GM21576 (cell line): ENCODE measurements around the gene PADI2.

ENCODE experiments used
- ATAC-seq: cut with Tn5 transposase; IDR thresholded peaks from one replicate; pipeline ENCODE4 v1.9.1; 2021; ENCODE audit warnings: mild to moderate bottlenecking, moderate library complexity; ENCODE audit not compliant: unreplicated experiment

Gene PADI2

DNA sequence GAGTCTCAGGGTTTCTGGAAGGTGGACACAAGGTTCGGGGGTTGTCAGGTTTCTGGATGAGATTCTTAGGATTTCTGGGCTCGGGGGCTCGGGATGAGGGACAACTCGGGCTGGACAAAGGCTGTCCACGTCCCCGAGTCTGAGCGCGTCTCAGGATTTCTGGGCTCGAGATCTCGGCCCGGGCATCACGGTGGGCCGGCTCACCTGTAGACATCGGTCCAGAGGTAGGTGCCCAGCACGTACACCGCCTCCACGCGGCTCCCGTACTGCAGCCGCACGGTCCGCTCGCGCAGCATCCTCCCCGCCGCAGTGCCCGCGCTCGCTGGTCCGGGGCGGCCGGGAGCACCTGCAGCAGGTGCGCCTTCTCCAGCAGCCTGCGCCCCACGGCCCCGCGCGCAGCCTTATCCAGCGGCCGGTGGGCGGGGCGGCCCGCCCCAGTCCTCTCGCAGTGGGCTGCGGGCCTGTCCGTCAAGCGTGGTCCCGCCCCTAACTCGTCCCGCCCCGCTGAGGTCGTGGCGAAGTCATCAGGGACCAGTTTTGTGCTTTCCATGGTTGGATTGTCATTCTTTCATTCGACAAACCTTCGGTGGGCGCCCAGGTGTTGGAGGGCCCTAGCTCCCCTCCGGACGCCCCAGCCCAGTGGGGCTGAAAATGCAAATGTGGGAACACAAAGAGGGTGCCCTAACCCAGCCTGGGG lies at the start of gene PADI2:
PADI2 (minus strand) TSS at position 376 of the 697 bp plus-strand sequence; CDS start at position 296, 80 bp downstream.
- no peak for ATAC-seq

DNA sequence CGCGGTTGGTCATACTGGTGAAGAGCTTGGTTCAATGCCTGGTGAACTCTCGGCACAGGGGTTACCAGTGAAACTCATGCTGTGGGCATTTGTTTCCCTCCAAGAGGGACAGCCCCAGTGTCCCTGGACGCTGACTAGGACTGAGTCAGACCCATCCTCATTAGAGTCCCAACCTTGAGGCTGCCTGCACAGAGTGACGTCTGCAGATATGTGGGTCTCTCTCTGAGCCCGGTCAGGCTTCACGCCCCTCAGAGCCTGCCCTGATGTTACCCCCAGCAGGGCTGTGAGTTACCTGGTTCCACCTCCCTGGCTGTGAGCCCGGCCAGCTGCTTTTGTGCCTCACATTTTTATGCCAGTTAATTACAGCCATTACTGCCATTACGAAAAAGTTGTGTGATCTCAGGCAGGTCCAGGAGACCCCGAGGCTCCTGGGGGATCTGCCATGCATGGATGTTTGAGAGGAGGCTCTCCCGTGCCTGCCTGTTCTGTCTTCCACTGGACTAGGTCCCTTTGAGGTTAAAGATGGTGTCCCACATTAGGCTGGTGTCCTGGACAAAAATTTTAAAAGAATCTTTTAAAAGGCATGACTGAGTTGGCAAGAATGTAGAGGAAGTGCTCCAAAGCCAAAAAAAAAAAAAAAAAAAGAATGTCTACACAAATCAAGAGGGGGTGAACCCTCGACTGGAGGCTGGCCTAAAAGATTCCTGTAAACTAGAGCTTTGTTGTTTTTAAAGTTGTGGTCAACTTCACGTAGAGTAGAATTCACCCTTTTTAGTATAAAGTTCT lies 49.0 kb upstream of the PADI2 start:
- ATAC-seq: no peak

- ATAC-seq: no peak
These were observed 48.5 kb upstream of the PADI2 start for GRCh38 chr1:17167786-17168090.

- ATAC-seq: no peak
These were observed 48.0 kb upstream of the PADI2 start for GRCh38 chr1:17167041-17167785.

GRCh38 chr1:17165823-17166222 lies 46.6 kb upstream of the PADI2 start:
- no peak for ATAC-seq

DNA sequence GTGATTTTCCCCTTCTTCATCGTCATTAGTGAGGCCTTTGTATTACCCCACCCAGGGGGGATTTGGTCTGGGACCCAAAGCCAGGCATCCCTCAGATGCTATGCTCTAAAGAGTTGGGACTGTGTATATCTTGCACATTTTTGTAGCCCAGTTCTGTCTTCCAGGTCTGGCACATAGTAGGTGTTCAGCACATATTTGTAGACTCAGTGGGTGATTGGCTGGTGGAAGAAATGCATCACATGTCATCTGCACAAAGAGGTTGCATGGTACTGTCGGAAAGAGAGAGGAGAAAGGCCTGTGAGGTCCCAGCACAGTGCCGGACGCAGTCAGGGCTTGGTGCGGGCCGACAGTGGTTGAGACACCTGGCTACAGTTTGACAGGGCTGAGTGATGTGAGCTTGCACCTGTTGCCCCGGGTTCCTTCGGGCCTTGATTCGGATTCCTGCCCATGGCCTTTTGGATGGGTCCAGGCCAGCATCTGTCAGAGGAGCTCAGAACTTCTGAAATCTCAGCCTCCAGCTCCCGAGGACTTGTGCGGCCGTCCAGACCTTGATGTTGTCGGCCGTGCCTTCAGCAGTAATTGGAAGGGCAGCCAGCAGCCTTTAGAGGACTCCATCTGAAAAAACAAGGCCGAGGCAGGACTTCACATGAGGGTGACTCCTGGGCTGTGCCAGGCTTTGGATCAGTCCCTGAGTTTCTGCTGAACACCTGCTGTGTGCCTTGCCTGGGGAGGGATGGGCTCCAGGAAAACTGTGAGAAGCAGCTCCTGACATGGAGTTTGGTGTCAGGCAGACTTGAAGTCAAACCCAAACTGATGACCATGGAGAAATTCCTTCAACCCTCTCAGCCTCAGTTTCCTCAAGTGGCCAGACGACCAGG lies 44.8 kb upstream of the PADI2 start:
- ATAC-seq: no peak

GRCh38 chr1:17163371-17163770 lies 44.1 kb upstream of the PADI2 start:
- no peak for ATAC-seq

GRCh38 chr1:17162941-17163340 lies 43.7 kb upstream of the PADI2 start:
- no peak for ATAC-seq

- no peak for ATAC-seq
These were observed 42.9 kb upstream of the PADI2 start for GRCh38 chr1:17161926-17162800.

GRCh38 chr1:17161137-17161740 lies 42.0 kb upstream of the PADI2 start:
- ATAC-seq: no peak

DNA sequence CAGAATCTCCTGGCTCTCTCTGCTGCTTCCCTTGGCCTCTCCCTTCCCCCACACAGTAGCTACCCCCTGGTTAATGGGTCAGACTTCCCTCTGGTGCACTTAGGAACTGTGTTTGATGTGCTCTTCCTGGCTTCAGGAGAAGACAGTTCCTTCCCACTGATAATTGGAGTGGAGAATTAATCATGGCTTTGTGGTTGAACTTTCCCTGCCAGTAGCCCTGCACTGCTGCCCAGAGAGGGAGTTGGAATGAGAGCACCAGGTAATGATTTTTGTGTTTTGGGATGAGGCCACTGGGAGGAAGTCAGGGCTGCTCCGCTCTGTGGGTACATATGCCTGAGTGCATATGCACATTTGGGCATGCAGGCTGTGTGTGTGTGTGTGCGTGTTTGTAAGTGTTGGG lies 39.7 kb upstream of the PADI2 start:
- ATAC-seq: no peak

GRCh38 chr1:17156108-17156507 lies 36.9 kb upstream of the PADI2 start:
- ATAC-seq: no peak

GRCh38 chr1:17155257-17155920 lies 36.1 kb upstream of the PADI2 start:
- no peak for ATAC-seq

DNA sequence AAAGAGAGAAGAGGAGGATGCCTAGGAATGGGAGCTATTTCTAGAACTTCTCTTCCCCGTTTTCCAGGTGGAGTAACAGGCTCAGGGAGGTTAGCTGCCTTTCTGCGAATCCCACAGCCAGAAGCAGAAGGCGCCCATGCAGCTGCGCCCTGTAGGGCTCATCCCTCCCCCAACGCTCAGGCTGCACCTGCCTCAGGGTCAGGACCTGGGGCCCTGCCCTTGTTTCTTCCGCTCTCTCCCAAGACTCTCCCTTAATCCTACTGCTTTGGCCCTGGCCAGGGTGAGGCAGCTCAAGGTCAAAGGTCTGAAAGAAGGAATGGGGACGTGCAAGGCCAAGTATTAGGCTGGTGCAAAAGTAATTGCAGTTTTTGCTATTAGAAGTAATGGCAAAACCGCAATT lies 30.5 kb upstream of the PADI2 start:
- ATAC-seq: no peak

DNA sequence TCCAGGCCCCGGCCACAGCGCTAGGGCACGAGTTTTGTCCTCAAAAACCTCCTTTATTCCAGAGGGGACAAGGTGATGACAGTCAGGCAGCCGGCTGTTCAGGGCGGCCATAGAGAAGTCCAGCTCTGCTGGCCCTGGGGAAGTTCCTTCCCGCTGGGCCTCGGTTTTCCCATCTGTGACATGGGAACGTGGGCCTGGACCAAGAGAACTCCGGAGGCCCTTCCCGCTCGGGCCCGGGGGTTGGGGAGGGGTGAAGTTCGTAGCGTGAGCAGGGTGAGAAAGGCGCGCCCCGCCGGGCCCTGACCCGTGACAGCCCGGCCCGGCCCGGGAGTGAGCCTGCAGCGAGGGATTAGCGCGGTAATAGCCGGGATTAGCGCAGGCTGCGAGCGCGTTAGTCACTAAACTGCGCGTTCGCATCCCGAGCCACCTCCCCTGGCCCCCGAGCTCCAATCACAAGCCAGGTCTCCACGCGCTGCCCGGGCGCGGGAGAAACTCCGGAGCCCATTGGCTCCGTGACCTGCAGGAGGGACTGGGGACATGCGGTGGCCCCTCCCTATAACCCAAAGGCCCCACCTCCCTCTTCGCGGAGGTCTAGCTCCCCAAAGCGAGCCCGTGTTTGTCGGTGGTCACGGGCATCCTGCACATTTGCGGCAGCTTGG lies 29.8 kb upstream of the PADI2 start:
- no peak for ATAC-seq

DNA sequence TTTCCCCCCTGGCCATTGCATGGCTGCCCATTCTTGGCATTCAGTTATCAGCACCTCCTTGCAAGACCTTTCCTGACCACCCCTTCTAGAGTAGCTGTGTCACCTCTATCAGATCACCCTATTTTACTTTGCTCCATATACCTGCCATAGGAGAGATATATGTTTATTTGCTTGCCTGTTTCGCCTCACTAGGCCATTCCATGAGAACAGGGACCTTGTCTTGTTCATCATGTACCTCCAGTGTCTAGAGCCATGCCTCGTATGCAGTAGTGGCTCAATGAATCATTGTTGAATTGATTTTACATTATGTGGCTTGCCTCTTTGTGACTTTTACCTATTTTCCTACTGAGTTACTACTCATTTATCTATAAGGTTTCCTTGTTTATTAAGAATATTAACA lies 26.4 kb upstream of the PADI2 start:
- ATAC-seq: no peak

GRCh38 chr1:17143760-17144159 lies 24.5 kb upstream of the PADI2 start:
- ATAC-seq: no peak

DNA sequence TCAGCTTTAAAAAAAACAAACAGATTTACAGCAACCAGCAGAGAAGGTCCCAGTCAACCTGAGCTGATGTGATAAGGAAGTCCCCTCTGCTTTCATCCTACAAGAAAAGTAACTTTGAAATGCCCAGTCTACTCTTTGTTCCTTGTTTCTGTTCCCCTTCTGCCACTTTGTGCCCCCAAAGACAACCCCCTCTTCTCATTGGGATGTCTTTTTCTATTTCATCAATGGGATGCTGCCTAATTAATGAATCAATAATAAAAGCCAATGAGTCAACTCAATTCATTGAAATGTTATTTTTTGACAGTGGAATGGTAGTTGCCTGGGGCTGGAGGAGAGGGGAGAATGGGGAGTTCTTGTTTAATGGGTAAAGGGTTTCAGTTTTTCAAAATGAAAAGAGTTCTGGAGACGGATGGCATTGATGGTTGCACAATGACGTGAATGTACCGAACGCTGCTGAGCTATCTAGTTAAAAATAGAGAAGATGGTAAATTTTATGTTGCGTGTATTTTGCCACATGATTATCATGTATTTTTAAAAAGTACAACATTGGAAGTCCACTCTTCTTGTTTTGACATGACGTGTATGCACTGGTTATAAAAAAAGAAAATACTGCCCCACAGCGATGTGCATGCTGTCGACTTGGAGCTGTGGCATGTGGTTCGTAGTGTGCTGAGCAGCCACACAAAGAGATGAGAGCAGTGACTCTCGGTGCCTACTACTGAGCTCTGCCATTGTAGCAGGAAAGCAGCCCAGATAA lies 22.4 kb upstream of the PADI2 start:
- peak; percentile 55 for ATAC-seq
